Esophagus squamous epithelium (tissue), 4 donors: ENCODE measurements around the gene CCDC85C.

Experiments used
- POLR2A ChIP-seq, 4 donors: fragments of 450-650 bp; IDR thresholded peaks; one replicate each; pipeline ENCODE4 v1.6.1; 2017; ENCODE audit warnings: antibody characterized with exemption in 4 of 4, mild to moderate bottlenecking in 4 of 4, moderate library complexity in 3 of 4
- TF ChIP-seq, protein P1 (sequence below), 6 experiments: fragments of 450-650 bp in 4 of 6; fragments of 200-600 bp in 2 of 6; sonication (generic) in 2 of 6; IDR thresholded peaks; one replicate each; pipeline ENCODE4 v1.5.1; 2016 to 2019; ENCODE audit warnings: antibody characterized with exemption in 6 of 6, mild to moderate bottlenecking in 4 of 6, moderate library complexity in 4 of 6

DNA sequence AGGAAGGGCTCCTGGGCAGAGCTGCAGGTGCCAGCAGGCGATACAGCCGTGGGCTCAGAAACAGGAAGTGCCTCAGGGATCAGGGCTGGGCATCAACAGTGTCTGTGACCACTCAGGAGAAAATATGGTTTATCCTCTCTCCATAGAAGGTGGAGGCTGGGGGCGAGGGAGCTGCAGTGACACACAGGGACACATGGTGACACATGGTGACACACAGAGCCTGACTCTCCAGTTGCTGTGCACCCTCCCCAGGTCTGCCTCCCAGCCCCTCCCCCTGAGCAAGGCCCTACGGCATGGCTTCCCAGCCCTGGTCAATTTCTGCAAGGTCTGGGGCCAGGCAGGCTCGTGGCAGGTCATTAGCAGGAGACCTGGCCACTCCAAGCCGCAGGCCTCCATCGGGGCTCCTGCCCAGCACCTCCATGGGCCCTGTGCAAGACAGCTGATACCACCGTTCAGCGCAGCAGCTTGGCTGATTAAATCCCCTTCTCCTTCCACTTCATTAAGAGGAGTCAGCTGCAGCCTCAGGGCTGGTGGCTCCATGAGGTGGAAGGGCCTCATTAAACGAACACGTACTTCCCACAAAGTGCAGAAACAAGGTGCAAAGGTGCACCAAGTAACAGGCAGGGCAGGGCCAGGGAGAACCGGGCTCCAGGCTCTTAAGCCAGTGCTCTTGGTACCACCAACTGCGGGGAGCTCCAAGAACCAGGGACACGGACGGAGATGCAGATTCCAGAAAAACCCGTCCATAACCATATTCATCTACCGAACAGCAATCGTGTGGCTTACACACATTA is 62.1 kb downstream of the CCDC85C start:
- TF ChIP-seq, protein P1, sequence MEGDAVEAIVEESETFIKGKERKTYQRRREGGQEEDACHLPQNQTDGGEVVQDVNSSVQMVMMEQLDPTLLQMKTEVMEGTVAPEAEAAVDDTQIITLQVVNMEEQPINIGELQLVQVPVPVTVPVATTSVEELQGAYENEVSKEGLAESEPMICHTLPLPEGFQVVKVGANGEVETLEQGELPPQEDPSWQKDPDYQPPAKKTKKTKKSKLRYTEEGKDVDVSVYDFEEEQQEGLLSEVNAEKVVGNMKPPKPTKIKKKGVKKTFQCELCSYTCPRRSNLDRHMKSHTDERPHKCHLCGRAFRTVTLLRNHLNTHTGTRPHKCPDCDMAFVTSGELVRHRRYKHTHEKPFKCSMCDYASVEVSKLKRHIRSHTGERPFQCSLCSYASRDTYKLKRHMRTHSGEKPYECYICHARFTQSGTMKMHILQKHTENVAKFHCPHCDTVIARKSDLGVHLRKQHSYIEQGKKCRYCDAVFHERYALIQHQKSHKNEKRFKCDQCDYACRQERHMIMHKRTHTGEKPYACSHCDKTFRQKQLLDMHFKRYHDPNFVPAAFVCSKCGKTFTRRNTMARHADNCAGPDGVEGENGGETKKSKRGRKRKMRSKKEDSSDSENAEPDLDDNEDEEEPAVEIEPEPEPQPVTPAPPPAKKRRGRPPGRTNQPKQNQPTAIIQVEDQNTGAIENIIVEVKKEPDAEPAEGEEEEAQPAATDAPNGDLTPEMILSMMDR (IDR thresholded peaks at IDR 0.05): no peak
- TF ChIP-seq POLR2A (IDR thresholded peaks at IDR 0.05): no peak
